Vagina (tissue), 2 donors: ENCODE data around the gene HTRA1. TPM values are rescaled to one million over a fixed set of nuclear protein-coding genes. Genes with fewer than 3 reads are reported as not detected.

Experiments
- DNase-seq, 2 donors: peaks; one replicate each; pipeline ENCODE4 v3.0.0-alpha.2; 2017; ENCODE audit errors: extremely low spot score in 2 of 2
- H3K27ac ChIP-seq: fragments of 200-600 bp; sonication (generic); one replicate; pipeline ENCODE4 v1.5.1; 2019
- H3K27me3 ChIP-seq: fragments of 200-600 bp; sonication (generic); one replicate; pipeline ENCODE4 v1.5.1; 2019
- H3K36me3 ChIP-seq, 2 donors: fragments of 200-600 bp; sonication (generic); one replicate each; pipeline ENCODE4 v1.5.1; 2017 to 2019
- H3K4me1 ChIP-seq: fragments of 200-600 bp; sonication (generic); one replicate; pipeline ENCODE4 v1.5.1; 2019
- H3K4me3 ChIP-seq, 2 donors: fragments of 200-600 bp; sonication (generic); 1 replicate in 1 of 2; 2 replicates in 1 of 2; pipeline ENCODE4 v1.5.1; 2016 to 2019
- H3K9me3 ChIP-seq: fragments of 200-600 bp; sonication (generic); one replicate; pipeline ENCODE4 v1.5.1; 2019
- CTCF ChIP-seq, 3 experiments: fragments of 450-650 bp in 2 of 3; fragments of 200-600 bp in 1 of 3; sonication (generic) in 1 of 3; IDR thresholded peaks; one replicate each; pipeline ENCODE4 v1.5.1; 2017 to 2019; ENCODE audit warnings: antibody characterized with exemption in 3 of 3, mild to moderate bottlenecking in 2 of 3, moderate library complexity in 2 of 3
- POLR2A ChIP-seq, 2 donors: fragments of 450-650 bp; IDR thresholded peaks; one replicate each; pipeline ENCODE4 v1.6.1; 2017; ENCODE audit warnings: antibody characterized with exemption in 2 of 2, mild to moderate bottlenecking in 2 of 2, moderate library complexity in 2 of 2
- POLR2AphosphoS5 ChIP-seq, 2 donors: sonication (generic); formaldehyde crosslinking; IDR thresholded peaks; one replicate each; pipeline ENCODE4 v1.9.0; 2017; ENCODE audit warnings: antibody characterized with exemption in 2 of 2, mild to moderate bottlenecking in 2 of 2, low read depth in 1 of 2; ENCODE audit not compliant: insufficient read depth in 1 of 2
- intact Hi-C: fragments of 100-400 bp; cut with DNase I; formaldehyde crosslinking; loops from one replicate; pipeline ENCODE4 v1.15.1; 2023
- total RNA-seq: library from RNA; depleted of rRNA; stranded (reverse); fragments of >200 nt; gene quantifications from one replicate; pipeline ENCODE4 v1.2.3, GENCODE V29; 2016

HTRA1 gene
- total RNA-seq, 1 donor from 2014 or later: 116 TPM

- H3K4me1 ChIP-seq: peaks cover 24% of the 10 kb centered on the region
- DNase-seq: no peak
- no peaks in the 10 kb centered on the region for H3K9me3 ChIP-seq
- H3K4me3 ChIP-seq: no peak overlapping the region
- TF ChIP-seq POLR2AphosphoS5 (IDR thresholded peaks at IDR 0.05; ENCODE audit: insufficient read depth in 1 of 2, low read depth in 1 of 2): no peak
- TF ChIP-seq POLR2A (IDR thresholded peaks at IDR 0.05): no peak
- no peak for TF ChIP-seq CTCF (IDR thresholded peaks at IDR 0.05)
- no peaks in the 10 kb centered on the region for H3K27me3 ChIP-seq
- intact Hi-C loops: no loop called here
- no peak overlapping the region for H3K27ac ChIP-seq
- H3K36me3 ChIP-seq: peaks cover 0 to 27% of the 10 kb centered on the region in 2 donors
These were observed 40.7 kb upstream of the HTRA1 start for GRCh38 chr10:122420624-122421007.

- Histone ChIP-seq H3K4me3 (no peak overlapping the region), H3K27ac (no peak overlapping the region), H3K4me1 (peaks cover 24% of the 10 kb centered on the region), H3K9me3 (no peaks in the 10 kb centered on the region), H3K27me3 (no peaks in the 10 kb centered on the region), H3K36me3 (peaks cover 0 to 25% of the 10 kb centered on the region in 2 donors)
- DNase-seq: no peak
- intact Hi-C loops: no loop called here
- TF ChIP-seq POLR2A (IDR thresholded peaks at IDR 0.05) (no peak), CTCF (IDR thresholded peaks at IDR 0.05) (no peak), POLR2AphosphoS5 (IDR thresholded peaks at IDR 0.05; ENCODE audit: insufficient read depth in 1 of 2, low read depth in 1 of 2) (no peak)
These were observed 40.2 kb upstream of the HTRA1 start for GRCh38 chr10:122421054-122421625.

DNA sequence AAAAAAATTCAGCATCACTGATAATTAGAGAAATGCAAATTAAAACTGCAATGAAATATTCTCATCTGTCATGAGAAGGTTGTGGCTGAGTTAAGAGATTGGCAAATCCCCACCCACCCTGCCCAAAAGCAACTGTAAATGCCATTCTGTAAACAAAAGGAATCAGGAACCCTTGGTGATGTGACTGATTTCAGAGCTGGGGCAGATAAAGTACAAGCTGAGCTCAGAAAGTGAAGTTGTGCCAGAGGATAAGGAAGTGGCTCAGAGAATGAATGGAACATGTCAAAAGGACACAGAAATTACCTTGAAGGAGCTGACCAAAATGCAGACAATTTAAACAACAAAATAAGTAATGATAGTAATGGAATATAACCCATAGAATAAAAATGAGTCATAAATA is 39.6 kb upstream of the HTRA1 start:
- DNase-seq: no peak
- no peak overlapping the region for H3K4me3 ChIP-seq
- intact Hi-C loops: no loop called here
- H3K27me3 ChIP-seq: no peaks in the 10 kb centered on the region
- TF ChIP-seq CTCF (IDR thresholded peaks at IDR 0.05) (no peak), POLR2A (IDR thresholded peaks at IDR 0.05) (no peak), POLR2AphosphoS5 (IDR thresholded peaks at IDR 0.05; ENCODE audit: insufficient read depth in 1 of 2, low read depth in 1 of 2) (no peak)
- peaks cover 0 to 19% of the 10 kb centered on the region in 2 donors for H3K36me3 ChIP-seq
- H3K9me3 ChIP-seq: no peaks in the 10 kb centered on the region
- H3K27ac ChIP-seq: no peak overlapping the region
- H3K4me1 ChIP-seq: peaks cover 24% of the 10 kb centered on the region

GRCh38 chr10:122422266-122422989 is 38.9 kb upstream of the HTRA1 start:
- Histone ChIP-seq H3K4me3 (no peak overlapping the region), H3K27me3 (no peaks in the 10 kb centered on the region), H3K4me1 (peaks cover 24% of the 10 kb centered on the region), H3K9me3 (no peaks in the 10 kb centered on the region), H3K27ac (no peak overlapping the region), H3K36me3 (peaks cover 0 to 15% of the 10 kb centered on the region in 2 donors)
- intact Hi-C loops: no loop called here
- TF ChIP-seq POLR2A (IDR thresholded peaks at IDR 0.05) (no peak), POLR2AphosphoS5 (IDR thresholded peaks at IDR 0.05; ENCODE audit: insufficient read depth in 1 of 2, low read depth in 1 of 2) (no peak), CTCF (IDR thresholded peaks at IDR 0.05) (no peak)
- DNase-seq: no peak

DNA sequence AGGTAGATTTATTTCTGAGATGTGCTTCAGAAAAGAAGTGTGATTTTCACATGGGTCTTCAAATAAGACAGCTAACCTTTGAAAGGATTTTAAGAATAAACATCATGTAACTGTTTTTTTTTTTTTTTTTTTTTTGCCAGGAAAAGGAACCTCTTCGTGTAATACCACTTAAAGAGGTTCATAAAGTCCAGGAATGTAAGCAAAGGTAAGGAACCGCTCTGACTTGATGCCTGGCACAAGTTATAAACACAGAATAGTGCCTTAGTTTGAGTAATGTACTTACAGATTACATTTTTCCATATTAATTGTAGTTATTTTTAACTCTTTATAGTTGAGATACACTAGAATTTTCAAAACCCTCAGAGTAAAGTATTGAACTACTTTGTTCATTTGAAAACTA is 37.3 kb upstream of the HTRA1 start:
- no peak for DNase-seq
- no peak overlapping the region for H3K4me3 ChIP-seq
- intact Hi-C loops: no loop called here
- H3K27ac ChIP-seq: no peak overlapping the region
- TF ChIP-seq POLR2A (IDR thresholded peaks at IDR 0.05) (no peak), CTCF (IDR thresholded peaks at IDR 0.05) (no peak), POLR2AphosphoS5 (IDR thresholded peaks at IDR 0.05; ENCODE audit: insufficient read depth in 1 of 2, low read depth in 1 of 2) (no peak)
- peaks cover 0 to 15% of the 10 kb centered on the region in 2 donors for H3K36me3 ChIP-seq
- H3K27me3 ChIP-seq: no peaks in the 10 kb centered on the region
- peaks cover 23% of the 10 kb centered on the region for H3K4me1 ChIP-seq
- no peaks in the 10 kb centered on the region for H3K9me3 ChIP-seq
